GM12875 (cell line): ENCODE data around the gene FBP1.

ENCODE experiments used
- H3K4me3 ChIP-seq: one replicate; pipeline ENCODE4 v1.5.1; 2011; ENCODE audit warnings: low read depth, low read length, control low read depth
- CTCF ChIP-seq: IDR thresholded peaks from 2 replicates; pipeline ENCODE4 v1.5.1; 2011; ENCODE audit warnings: low read depth, mild to moderate bottlenecking, control low read depth, inconsistent platforms, low read length, moderate library complexity, borderline replicate concordance; ENCODE audit not compliant: insufficient read depth

FBP1 gene

GRCh38 chr9:94677929-94678328 is 38.6 kb upstream of the FBP1 start:
- H3K4me3 ChIP-seq, result no peak overlapping the region

GRCh38 chr9:94676446-94677131 is 37.3 kb upstream of the FBP1 start:
- H3K4me3 ChIP-seq, result no peak overlapping the region
- no peak for TF ChIP-seq CTCF

More at GRCh38 chr9:94677929-94678328, 38.6 kb upstream of the FBP1 start:
- TF ChIP-seq CTCF, result no peak

GRCh38 chr9:94675008-94675881 is 35.9 kb upstream of the FBP1 start:
- no peak for TF ChIP-seq CTCF
- no peak overlapping the region for H3K4me3 ChIP-seq

- H3K4me3 ChIP-seq, result no peak overlapping the region
- no peak for TF ChIP-seq CTCF
Observed at GRCh38 chr9:94672811-94673487, 33.6 kb upstream of the FBP1 start.

GRCh38 chr9:94668928-94669729 is 29.8 kb upstream of the FBP1 start:
- peak overlapping the region; percentile 2 for H3K4me3 ChIP-seq
- TF ChIP-seq CTCF, result peak; percentile 89

GRCh38 chr9:94668418-94668927 is 29.2 kb upstream of the FBP1 start:
- TF ChIP-seq CTCF, result no peak
- no peak overlapping the region for H3K4me3 ChIP-seq
